GM12892 (cell line): ENCODE measurements around the gene NKD2.

Source experiments
- POLR2A ChIP-seq: IDR thresholded peaks from 2 replicates; pipeline ENCODE4 v1.6.1; 2011; ENCODE audit warnings: low read depth, low read length, control low read depth
- POLR2AphosphoS5 ChIP-seq: IDR thresholded peaks from 2 replicates; pipeline ENCODE4 v1.6.1; 2011; ENCODE audit warnings: low read depth, low read length, control low read depth
- TAF1 ChIP-seq: IDR thresholded peaks from 2 replicates; pipeline ENCODE4 v1.6.1; 2011; ENCODE audit warnings: low read depth, mild to moderate bottlenecking, control low read depth, low read length, borderline replicate concordance

DNA sequence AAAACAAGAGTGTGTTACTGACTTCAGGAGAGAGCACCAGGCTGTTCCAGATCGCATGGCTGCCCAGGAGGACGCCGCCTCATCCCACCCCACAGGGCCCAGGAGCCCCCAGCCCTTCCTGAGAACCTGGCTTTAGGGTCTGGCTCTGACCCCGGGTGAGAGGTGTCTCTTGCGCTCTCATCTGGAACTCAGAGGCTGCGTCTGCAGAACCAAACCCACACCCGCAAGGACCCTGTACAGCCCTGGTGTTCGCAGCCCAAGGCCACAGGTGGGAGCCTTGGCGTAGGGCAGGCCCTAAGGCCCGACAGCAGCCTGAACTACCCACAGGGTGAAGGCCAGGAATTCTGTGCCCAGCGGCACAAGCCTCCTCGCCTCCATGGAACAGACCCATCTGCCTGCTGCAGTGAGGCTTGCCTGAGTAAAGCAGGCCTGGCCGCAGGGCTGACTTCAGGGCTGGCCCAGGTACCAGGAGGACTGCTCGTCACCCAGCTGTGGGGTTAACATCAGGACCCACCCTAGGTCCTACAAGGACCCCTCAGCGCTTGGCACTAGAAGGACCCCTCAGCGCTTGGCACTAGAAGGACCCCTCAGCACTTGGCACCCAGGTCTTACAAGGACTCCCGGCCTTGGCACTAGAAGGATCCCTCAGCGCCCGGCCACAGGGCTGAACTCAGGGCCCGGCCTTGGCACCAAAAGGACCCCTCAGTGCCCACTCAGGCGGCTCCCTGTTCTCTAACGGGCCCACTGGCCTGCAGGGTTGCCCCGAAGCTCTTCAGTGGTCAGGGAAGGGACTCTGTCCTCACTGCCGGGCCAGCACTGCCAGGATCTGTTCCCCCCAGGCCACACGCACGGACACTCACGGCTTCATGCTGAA lies 48.2 kb downstream of the NKD2 start:
- TF ChIP-seq POLR2A (no peak), TAF1 (no peak), POLR2AphosphoS5 (no peak)
